Limb (tissue), 2 donors: ENCODE data around the gene METTL8.

ENCODE experiments used
- DNase-seq, 2 donors: peaks; one replicate each; pipeline ENCODE4 v3.0.0-alpha.2; 2016; ENCODE audit errors: extremely low spot score in 2 of 2

The METTL8 gene

GRCh38 chr2:171433763-171434012, at the start of gene METTL8:
Gene METTL8, minus strand, starts transcription at chr2:171433990. Its CDS starts 41,805 bp downstream, at chr2:171392185.
- DNase-seq: no peak

- DNase-seq: peak in 1 of 2 donors; percentile 59
These were observed 49.1 kb upstream of the METTL8 start for GRCh38 chr2:171482877-171483276.

- DNase-seq: no peak
These were observed 48.5 kb upstream of the METTL8 start for GRCh38 chr2:171482308-171482707.

- peak in 1 of 2 donors; percentile 28 for DNase-seq
These were observed 47.1 kb upstream of the METTL8 start for GRCh38 chr2:171480908-171481307.

GRCh38 chr2:171479154-171479814, 45.5 kb upstream of the METTL8 start:
- no peak for DNase-seq

- no peak for DNase-seq
These were observed 44.6 kb upstream of the METTL8 start for GRCh38 chr2:171478345-171478744.

GRCh38 chr2:171475979-171476378, 42.2 kb upstream of the METTL8 start:
- no peak for DNase-seq

GRCh38 chr2:171470129-171470528, 36.3 kb upstream of the METTL8 start:
- no peak for DNase-seq

GRCh38 chr2:171469176-171469575, 35.4 kb upstream of the METTL8 start:
- no peak for DNase-seq

- DNase-seq: no peak
These were observed 26.7 kb upstream of the METTL8 start for GRCh38 chr2:171460537-171460936.

- no peak for DNase-seq
These were observed 25.7 kb upstream of the METTL8 start for GRCh38 chr2:171459498-171459897.

- DNase-seq: no peak
These were observed 19.0 kb upstream of the METTL8 start for GRCh38 chr2:171452773-171453172.

- no peak for DNase-seq
These were observed 17.3 kb upstream of the METTL8 start for GRCh38 chr2:171451074-171451473.

- no peak for DNase-seq
These were observed 13.9 kb upstream of the METTL8 start for GRCh38 chr2:171447675-171448074.

- no peak for DNase-seq
These were observed 7.7 kb upstream of the METTL8 start for GRCh38 chr2:171441470-171441869.

- DNase-seq: no peak
These were observed 2.5 kb upstream of the METTL8 start for GRCh38 chr2:171436307-171436706.

GRCh38 chr2:171434013-171434989, 511 bp upstream of the METTL8 start, which contains the start of gene DCAF17:
Gene DCAF17, plus strand, starts transcription at chr2:171434226. Its CDS starts 352 bp downstream, at chr2:171434578.
- peak; percentile 95 to 96 for DNase-seq

- DNase-seq: peak in 1 of 2 donors; percentile 36
These were observed 624 bp downstream of the METTL8 start for GRCh38 chr2:171432969-171433762.

GRCh38 chr2:171432206-171432968, 1.4 kb downstream of the METTL8 start:
- DNase-seq: no peak

- no peak for DNase-seq
These were observed 2.1 kb downstream of the METTL8 start for GRCh38 chr2:171431677-171432167.
